Esophagus (tissue), 2 donors: ENCODE results near the gene KCNK3. TPM values are rescaled to one million over a fixed set of nuclear protein-coding genes. Genes with fewer than 3 reads are reported as not detected.

Experiments used
- H3K27ac ChIP-seq, 2 donors: one replicate each; pipeline ENCODE4 v1.5.1; 2013; ENCODE audit warnings: low read depth in 2 of 2, mild to moderate bottlenecking in 2 of 2, inconsistent platforms in 1 of 2, low read length in 1 of 2, moderate library complexity in 1 of 2
- H3K27me3 ChIP-seq, 2 donors: one replicate each; pipeline ENCODE4 v1.6.1; 2013; ENCODE audit warnings: low read length in 2 of 2, control low read depth in 1 of 2, mild to moderate bottlenecking in 1 of 2; ENCODE audit not compliant: insufficient read depth in 2 of 2, control insufficient read depth in 1 of 2
- H3K36me3 ChIP-seq, 2 donors: one replicate each; pipeline ENCODE4 v1.6.1; 2013; ENCODE audit warnings: low read length in 1 of 2; ENCODE audit not compliant: control insufficient read depth in 2 of 2, insufficient read depth in 2 of 2
- H3K4me1 ChIP-seq, 2 donors: one replicate each; pipeline ENCODE4 v1.6.1; 2013; ENCODE audit warnings: low read length in 1 of 2; ENCODE audit not compliant: control insufficient read depth in 2 of 2, insufficient read depth in 2 of 2
- H3K4me3 ChIP-seq, 2 donors: one replicate each; pipeline ENCODE4 v1.5.1; 2013; ENCODE audit warnings: low read length in 2 of 2, mild to moderate bottlenecking in 2 of 2, low read depth in 1 of 2, moderate library complexity in 1 of 2
- H3K9me3 ChIP-seq, 2 donors: one replicate each; pipeline ENCODE4 v1.6.1; 2013; ENCODE audit warnings: mild to moderate bottlenecking in 2 of 2, low read depth in 1 of 2, low read length in 1 of 2, moderate library complexity in 1 of 2; ENCODE audit not compliant: control insufficient read depth in 2 of 2, insufficient read depth in 1 of 2
- WGBS, 2 donors: extraction: QIAGEN DNeasy Blood & Tissue Kit; methylation state at CpG; one replicate each; pipeline ENCODE4 v1.1.7; 2013; 5-methylcytosine and 5-hydroxymethylcytosine counted together
- polyA plus RNA-seq, 2 donors: library from polyadenylated mRNA; stranded (reverse); fragments of 200-250 nt; gene quantifications; one replicate each; pipeline ENCODE4 v1.2.3, GENCODE V29; 2013
- donor health status: healthy with polysubstance abuse.
- donor health status: Bipolar disorder and iron deficiency.

KCNK3 gene
- under 1 TPM; 0.16 to 0.76 TPM for polyA plus RNA-seq

DNA sequence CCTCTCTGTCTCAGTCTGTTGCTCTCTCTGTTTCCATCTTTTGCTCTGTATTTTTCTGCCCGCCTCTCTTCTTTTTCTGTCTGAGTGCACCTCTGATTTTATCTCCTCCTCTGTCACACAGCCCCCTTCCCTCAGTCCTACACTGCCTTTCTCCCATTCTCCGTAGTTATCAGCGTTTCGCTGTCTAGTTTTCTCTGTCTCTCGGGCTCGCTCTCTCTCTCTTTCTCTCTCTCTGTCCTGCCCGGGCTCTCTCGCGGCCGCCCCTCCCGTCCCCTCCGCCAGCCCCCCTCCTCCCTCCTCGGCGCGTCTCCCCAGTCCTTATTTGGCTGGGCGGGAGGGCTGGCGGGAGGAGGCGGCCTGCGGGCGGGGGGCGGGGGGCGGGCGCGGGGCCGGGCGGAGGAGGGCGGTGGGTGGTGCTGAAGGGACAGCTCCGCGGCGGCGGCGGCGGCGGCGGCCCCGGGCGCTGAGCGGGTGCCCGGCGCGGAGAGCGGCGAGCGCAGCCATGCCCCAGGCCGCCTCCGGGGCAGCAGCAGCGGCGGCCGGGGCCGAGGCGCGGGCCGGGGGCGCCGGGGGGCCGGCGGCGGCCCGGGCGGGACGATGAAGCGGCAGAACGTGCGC, at the start of gene KCNK3:
KCNK3 (plus strand) TSS at position 444 of the 618 bp plus-strand sequence; CDS start at position 598, 154 bp downstream.
- peak within 1 kb of the TSS; percentile 15 to 27 for H3K4me3 ChIP-seq
- H3K4me1 ChIP-seq = peaks cover 0 to 8% of the 10 kb centered on the region in 2 donors
- no peaks in the 10 kb centered on the region for H3K36me3 ChIP-seq
- WGBS, 2 donors = 1 to 2% methylated on average over 30 to 64 of the region's 64 CpGs
- peaks cover 5 to 12% of the 10 kb centered on the region in 2 donors for H3K27me3 ChIP-seq
- H3K27ac ChIP-seq = peak within 1 kb of the TSS; percentile 53 to 67
- no peaks in the 10 kb centered on the region for H3K9me3 ChIP-seq

DNA sequence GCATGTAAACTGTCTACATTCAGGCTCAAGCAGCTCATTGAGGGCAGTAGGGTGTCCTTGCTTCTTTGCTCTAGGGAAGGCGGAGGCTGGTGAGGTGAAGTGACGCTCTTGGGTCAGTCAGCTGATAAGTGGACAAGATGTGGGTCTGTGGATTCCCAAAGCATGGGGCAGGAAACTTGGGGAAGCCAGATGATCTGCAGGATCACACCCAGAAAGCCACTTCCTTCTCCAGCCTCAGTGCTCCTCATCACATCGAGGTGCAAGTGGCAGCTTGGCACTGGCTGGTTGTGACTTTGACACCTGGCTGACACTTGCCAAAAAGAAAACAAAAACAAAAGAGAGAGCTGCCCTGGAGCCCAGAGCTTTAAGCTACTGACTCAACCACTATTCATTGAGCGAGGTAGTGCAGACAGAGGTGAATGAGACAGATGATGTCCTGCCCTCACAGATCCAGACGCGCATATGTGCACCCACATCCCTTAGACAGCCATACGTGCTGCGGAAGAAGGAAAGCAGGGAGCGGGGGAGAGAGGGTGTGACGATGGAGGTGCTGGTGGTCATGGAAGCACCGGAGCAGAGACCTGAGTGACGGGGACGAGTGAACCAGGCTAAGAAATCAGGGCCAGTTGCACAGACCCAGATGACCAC, 48.2 kb upstream of the KCNK3 start:
- no peak overlapping the region for H3K27ac ChIP-seq
- H3K27me3 ChIP-seq = no peaks in the 10 kb centered on the region
- H3K4me3 ChIP-seq = no peak overlapping the region
- no peaks in the 10 kb centered on the region for H3K36me3 ChIP-seq
- 65 to 67% methylated on average over 13 of the region's 13 CpGs for WGBS, 2 donors
- no peaks in the 10 kb centered on the region for H3K9me3 ChIP-seq
- H3K4me1 ChIP-seq = peaks cover 2 to 4% of the 10 kb centered on the region in 2 donors

DNA sequence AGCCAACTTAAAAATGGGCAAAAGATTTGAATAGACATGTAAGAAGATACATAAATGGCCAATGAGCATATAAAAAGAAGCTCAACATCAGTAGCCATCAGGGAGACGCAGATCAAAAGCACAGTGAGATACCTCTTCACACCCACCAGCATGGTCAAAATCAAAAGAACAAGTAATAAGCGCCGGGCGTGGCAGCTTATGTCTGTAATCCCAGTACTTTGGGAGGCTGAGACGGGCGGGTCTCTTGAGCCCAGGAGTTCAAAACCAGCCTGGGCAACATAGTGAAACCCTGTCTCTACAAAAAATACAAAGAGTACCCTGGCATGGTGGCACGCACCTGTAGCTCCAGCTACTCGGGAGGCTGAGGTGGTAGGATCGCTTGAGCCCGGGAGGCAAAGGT, 46.8 kb upstream of the KCNK3 start:
- H3K4me3 ChIP-seq = no peak overlapping the region
- peaks cover 0 to 4% of the 10 kb centered on the region in 2 donors for H3K4me1 ChIP-seq
- H3K36me3 ChIP-seq = no peaks in the 10 kb centered on the region
- H3K27ac ChIP-seq = no peak overlapping the region
- H3K27me3 ChIP-seq = no peaks in the 10 kb centered on the region
- H3K9me3 ChIP-seq = no peaks in the 10 kb centered on the region
- WGBS, 2 donors = 86 to 88% methylated on average over 10 of the region's 10 CpGs

DNA sequence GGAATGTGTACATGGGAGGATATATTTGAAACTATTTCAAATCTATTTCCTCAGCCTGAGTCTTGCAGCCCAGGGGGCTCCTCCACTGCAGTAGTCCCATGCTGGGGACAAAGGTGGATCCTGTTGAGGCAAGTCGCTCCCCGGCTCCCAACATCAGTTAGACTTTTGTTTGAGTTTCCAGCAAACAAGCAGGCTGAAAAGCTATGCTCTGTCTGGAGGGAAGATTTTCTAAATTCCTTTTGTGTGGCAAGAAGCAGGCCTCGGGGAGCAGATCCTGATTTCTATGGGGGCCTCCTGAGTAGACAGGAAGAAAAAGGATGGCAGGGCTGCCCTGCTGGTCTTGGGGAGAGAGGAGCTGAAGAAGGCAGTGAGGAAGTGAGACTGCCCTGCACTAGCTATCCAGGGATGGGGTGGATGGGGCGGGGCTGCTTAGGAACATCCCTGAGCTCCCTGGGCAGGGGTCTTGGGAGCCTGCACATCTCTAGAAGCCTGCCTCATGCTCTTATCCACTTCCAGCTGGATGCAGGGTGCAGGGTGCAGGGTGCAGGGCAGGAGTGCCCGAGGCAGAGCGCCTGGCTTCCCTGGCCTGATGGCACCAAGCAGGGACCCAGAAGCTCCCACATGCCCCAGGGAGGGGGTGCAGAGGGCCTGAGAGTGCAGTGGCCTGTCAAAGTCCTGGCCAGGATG, 45.4 kb upstream of the KCNK3 start:
- 65 to 69% methylated on average over 6 of the region's 6 CpGs for WGBS, 2 donors
- H3K9me3 ChIP-seq = no peaks in the 10 kb centered on the region
- H3K36me3 ChIP-seq = no peaks in the 10 kb centered on the region
- no peak overlapping the region for H3K27ac ChIP-seq
- peaks cover 0 to 4% of the 10 kb centered on the region in 2 donors for H3K4me1 ChIP-seq
- H3K27me3 ChIP-seq = no peaks in the 10 kb centered on the region
- no peak overlapping the region for H3K4me3 ChIP-seq

DNA sequence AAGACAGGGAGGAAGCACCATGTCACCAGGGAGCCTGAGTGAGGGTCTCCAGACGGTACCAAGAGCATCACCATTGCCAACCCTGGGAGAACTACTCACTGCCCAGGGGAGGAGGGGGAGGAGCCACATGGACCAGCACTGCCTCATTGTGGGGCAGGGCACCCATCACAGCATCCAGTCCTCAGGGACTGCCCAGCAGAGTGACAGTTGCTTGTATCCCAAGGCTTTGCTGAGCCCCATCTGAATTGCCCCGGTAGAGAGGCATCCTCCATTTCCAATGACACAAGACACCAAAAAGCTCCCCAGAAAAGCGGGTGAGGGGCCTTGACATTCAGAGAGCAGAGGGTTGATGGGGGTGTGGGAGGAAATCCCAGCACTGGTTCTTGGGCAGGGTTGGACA, 44.5 kb upstream of the KCNK3 start:
- Histone ChIP-seq H3K27ac (no peak overlapping the region), H3K36me3 (no peaks in the 10 kb centered on the region), H3K9me3 (no peaks in the 10 kb centered on the region), H3K27me3 (no peaks in the 10 kb centered on the region), H3K4me3 (no peak overlapping the region), H3K4me1 (peaks cover 0 to 4% of the 10 kb centered on the region in 2 donors)
- 82 to 90% methylated on average over 3 of the region's 3 CpGs for WGBS, 2 donors

DNA sequence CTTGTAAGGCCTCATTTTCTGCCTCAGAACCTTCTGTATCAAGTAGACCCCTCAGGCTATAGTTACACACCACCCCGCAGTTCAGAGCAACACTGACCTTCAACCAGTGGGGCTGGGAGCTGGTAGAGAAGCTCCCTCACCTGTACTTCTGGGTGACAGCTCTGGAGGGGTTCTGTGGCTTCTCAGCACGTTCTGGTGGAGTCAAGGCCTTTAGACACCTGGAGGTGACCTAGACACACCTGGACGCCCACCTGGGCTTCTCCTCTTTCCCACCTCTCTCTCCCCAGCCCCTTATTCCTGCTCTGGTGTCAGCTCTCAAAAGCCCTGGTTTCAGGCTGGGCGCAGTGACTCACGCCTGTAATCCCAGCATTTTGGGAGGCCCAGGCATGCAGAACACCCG, 44.0 kb upstream of the KCNK3 start:
- H3K27me3 ChIP-seq = no peaks in the 10 kb centered on the region
- no peak overlapping the region for H3K4me3 ChIP-seq
- H3K9me3 ChIP-seq = no peaks in the 10 kb centered on the region
- 80 to 81% methylated on average over 6 of the region's 6 CpGs for WGBS, 2 donors
- no peak overlapping the region for H3K27ac ChIP-seq
- H3K4me1 ChIP-seq = peaks cover 0 to 4% of the 10 kb centered on the region in 2 donors
- H3K36me3 ChIP-seq = no peaks in the 10 kb centered on the region

DNA sequence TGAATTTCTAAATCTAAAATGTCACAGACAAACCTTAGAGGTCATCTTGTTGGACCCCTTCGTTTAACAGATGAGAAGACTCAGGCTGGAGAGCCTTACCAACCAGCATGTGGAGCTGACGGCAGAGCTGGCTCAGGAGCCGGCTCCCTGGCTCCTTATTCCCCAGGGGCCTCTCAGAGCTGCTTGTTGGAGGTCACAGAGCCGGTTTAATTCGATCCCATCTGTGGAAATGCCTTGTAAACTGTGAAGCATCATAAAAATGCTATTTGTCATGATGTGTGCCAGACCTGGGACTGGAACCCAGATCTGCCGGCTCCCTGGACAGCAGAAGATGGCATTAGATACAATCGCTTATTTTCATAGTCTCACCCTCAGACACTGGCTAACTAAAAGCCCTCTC, 43.2 kb upstream of the KCNK3 start:
- no peaks in the 10 kb centered on the region for H3K4me1 ChIP-seq
- no peaks in the 10 kb centered on the region for H3K27me3 ChIP-seq
- no peak overlapping the region for H3K27ac ChIP-seq
- no peaks in the 10 kb centered on the region for H3K9me3 ChIP-seq
- no peak overlapping the region for H3K4me3 ChIP-seq
- WGBS, 2 donors = 61 to 63% methylated on average over 7 of the region's 7 CpGs
- H3K36me3 ChIP-seq = no peaks in the 10 kb centered on the region

DNA sequence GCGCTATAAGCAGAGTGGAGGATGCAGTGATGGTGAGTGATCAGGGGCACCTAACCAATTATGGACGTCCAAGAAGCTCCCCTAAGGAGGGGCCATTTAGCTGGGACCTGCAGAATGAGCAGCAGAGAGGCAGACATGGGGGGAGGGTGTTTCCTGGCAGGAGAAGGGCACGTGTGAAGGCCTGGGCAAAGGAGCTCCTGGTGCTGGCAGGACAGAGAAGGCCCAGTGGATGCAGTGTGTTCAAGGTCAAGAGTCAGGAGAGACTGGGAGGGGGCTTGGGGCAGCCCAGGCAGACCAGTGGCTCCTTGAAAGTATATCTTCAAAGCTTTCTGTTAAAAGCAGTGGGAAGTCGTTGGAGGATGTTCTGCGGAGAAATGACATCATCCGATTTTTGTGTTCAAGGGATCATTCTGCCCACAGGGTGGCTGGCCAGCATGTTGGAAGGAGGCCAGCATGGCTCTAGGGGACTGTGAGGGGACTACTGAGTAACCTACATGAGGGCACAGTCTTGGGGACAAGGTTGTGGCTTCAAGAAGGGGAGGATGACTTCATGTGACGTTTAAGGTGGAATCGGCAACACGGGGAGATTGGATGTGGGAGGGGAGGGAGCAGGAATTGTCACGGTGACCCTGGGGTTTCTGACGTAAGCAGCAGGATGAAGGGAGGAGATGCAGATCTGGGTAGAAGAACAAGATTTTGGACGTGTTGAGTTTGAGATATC, 42.4 kb upstream of the KCNK3 start:
- no peaks in the 10 kb centered on the region for H3K4me1 ChIP-seq

DNA sequence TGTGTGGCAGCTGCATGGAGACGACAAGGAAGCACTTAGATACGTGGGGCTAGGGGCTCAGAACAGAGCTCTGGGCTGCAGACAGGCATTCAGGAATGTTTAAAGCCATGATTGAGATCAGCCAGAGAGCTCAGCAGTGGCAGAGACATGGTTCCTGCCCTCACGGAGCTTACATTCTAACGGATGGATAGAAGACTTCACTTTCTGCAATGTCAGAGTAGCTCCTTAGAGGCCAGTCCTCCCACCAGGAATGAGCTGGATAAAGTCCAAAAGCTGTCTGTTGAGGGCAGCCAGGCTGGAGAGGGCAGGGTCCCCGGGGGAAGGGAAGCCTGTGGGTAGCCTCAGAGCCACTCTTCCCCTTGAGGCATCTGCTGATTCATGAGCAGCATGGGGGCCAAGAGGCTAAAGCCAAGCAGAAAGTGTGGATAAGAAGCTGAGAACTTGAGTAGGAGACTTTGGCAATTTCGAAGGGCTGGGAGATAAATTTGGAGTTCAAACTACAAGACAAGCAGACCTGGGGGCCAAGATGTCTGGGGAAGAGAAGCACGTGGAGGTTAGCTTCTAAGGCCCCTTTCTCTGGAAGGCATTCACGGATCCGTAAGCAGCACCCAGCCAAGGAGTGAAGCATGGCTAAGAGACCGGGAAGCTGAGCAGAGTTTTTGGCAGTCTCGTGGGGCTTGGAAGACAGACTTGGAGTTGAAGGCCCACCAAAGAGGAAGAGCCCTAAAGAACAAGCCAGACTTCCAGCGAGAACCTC, 41.6 kb upstream of the KCNK3 start:
- Histone ChIP-seq H3K27ac (no peak overlapping the region), H3K4me1 (no peaks in the 10 kb centered on the region), H3K4me3 (no peak overlapping the region), H3K9me3 (no peaks in the 10 kb centered on the region), H3K27me3 (no peaks in the 10 kb centered on the region), H3K36me3 (no peaks in the 10 kb centered on the region)
- 75 to 78% methylated on average over 12 of the region's 12 CpGs for WGBS, 2 donors

More for the DNA sequence above, 42.4 kb upstream of the KCNK3 start:
- Histone ChIP-seq H3K9me3 (no peaks in the 10 kb centered on the region), H3K36me3 (no peaks in the 10 kb centered on the region), H3K4me3 (no peak overlapping the region), H3K27me3 (no peaks in the 10 kb centered on the region), H3K27ac (no peak overlapping the region)
- 79 to 80% methylated on average over 12 of the region's 12 CpGs for WGBS, 2 donors
